Type B pancreatic cell (in vitro differentiated cells): ENCODE measurements around the gene CNTFR. TPM values are rescaled to one million over a fixed set of nuclear protein-coding genes. Genes with fewer than 3 reads are reported as not detected.

Experiments
- DNase-seq: peaks from one replicate; pipeline ENCODE4 v3.0.0; 2021; ENCODE audit warnings: mixed read lengths; ENCODE audit not compliant: unreplicated experiment; ENCODE audit errors: extremely low spot score
- H3K27ac Mint-ChIP-seq: 2 replicates; pipeline ENCODE4 v1.8.0; 2021; ENCODE audit warnings: mild to moderate bottlenecking, mixed read lengths
- H3K27me3 Mint-ChIP-seq: 2 replicates; pipeline ENCODE4 v1.8.0; 2021; ENCODE audit warnings: mixed read lengths
- H3K36me3 Mint-ChIP-seq: 2 replicates; pipeline ENCODE4 v1.8.0; 2021; ENCODE audit warnings: mixed read lengths
- H3K4me1 Mint-ChIP-seq: one replicate; pipeline ENCODE4 v1.8.0; 2021; ENCODE audit warnings: mixed read lengths; ENCODE audit not compliant: unreplicated experiment
- H3K4me3 Mint-ChIP-seq: 2 replicates; pipeline ENCODE4 v1.8.0; 2021; ENCODE audit warnings: mild to moderate bottlenecking, mixed read lengths
- H3K9me3 Mint-ChIP-seq: 2 replicates; pipeline ENCODE4 v1.8.0; 2021; ENCODE audit warnings: mixed read lengths
- total RNA-seq: library from RNA; stranded (reverse); gene quantifications from 2 replicates; pipeline ENCODE4 v1.2.1, GENCODE V29; 2021; ENCODE audit warnings: low replicate concordance
- TF ChIP-seq, protein P1 (sequence below): fragments of 200-600 bp; sonication (generic); conservative IDR thresholded peaks from 2 replicates; pipeline ENCODE4 v1.5.0; 2021; ENCODE audit warnings: antibody characterized with exemption, mild to moderate bottlenecking

CNTFR gene
- total RNA-seq, 1 donor from 2014 or later = 24.2 TPM

DNA sequence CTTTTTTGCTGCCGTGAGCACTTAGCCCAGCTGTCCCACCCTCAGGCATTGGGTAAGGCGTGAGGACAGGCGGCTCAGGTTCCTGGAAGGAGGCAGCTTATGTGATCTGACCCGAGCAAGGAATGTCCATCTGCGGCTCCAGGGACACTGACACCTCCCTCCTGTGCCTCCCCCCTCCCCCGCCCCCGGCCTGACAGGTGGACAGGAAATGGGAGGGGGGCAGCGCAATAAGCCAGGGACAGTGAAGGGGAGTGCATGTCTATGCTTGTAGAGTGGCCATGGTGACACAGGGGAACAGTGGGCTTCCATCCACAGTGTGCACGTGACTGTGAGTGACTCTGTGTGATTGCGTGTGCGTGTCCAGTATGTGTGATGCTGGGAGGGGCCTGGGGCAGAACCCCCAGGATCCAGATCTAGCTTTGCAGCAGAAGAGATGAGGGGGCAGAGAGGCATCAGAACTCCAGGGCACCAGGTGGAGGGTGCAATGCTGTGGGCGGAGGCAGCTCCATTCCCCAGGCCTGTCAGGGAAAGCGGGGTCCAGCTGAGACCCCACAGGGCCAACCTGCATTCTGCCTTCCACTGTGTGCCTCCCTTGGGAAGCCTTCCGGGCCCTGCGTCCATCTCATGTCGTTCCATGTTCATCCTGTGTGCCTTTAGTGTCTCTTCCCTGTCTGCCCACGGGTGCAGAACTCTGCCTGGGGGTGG is 30.5 kb downstream of the CNTFR start:
- peaks cover 20% of the 10 kb centered on the region for H3K36me3 Mint-ChIP-seq
- TF ChIP-seq, protein P1, sequence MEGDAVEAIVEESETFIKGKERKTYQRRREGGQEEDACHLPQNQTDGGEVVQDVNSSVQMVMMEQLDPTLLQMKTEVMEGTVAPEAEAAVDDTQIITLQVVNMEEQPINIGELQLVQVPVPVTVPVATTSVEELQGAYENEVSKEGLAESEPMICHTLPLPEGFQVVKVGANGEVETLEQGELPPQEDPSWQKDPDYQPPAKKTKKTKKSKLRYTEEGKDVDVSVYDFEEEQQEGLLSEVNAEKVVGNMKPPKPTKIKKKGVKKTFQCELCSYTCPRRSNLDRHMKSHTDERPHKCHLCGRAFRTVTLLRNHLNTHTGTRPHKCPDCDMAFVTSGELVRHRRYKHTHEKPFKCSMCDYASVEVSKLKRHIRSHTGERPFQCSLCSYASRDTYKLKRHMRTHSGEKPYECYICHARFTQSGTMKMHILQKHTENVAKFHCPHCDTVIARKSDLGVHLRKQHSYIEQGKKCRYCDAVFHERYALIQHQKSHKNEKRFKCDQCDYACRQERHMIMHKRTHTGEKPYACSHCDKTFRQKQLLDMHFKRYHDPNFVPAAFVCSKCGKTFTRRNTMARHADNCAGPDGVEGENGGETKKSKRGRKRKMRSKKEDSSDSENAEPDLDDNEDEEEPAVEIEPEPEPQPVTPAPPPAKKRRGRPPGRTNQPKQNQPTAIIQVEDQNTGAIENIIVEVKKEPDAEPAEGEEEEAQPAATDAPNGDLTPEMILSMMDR = no peak
- peaks cover 44% of the 10 kb centered on the region for H3K27me3 Mint-ChIP-seq
- peaks cover 5% of the 10 kb centered on the region for H3K9me3 Mint-ChIP-seq
- DNase-seq = no peak
- peaks cover 64% of the 10 kb centered on the region for H3K4me1 Mint-ChIP-seq
- peak overlapping the region; percentile 34 for H3K27ac Mint-ChIP-seq
- H3K4me3 Mint-ChIP-seq = no peak overlapping the region

DNA sequence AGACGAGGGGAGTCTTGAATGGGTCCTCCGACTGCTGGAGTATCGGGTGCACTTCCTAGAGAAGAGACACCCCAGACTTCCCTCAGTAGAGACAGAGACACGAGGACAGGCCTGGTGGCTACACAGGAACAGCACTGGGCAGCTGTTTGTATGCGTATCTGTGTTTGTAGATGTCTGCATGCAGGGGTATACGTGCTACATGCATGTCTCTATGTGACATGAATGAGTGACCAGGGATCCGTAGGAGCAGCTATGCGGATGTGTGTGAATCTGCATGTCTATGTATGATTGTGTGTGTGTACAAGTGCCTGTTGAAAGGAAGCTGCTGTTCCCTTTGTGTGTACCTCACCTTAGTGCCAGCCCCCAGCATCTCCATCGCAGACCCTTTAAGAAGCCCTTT is 31.2 kb downstream of the CNTFR start:
- TF ChIP-seq, protein P1 = no peak
- Mint-ChIP-seq H3K27ac (peak overlapping the region; percentile 34), H3K36me3 (peaks cover 13% of the 10 kb centered on the region), H3K27me3 (peaks cover 37% of the 10 kb centered on the region), H3K4me3 (peak overlapping the region; percentile 17), H3K4me1 (peaks cover 58% of the 10 kb centered on the region), H3K9me3 (peaks cover 5% of the 10 kb centered on the region)
- DNase-seq = no peak

DNA sequence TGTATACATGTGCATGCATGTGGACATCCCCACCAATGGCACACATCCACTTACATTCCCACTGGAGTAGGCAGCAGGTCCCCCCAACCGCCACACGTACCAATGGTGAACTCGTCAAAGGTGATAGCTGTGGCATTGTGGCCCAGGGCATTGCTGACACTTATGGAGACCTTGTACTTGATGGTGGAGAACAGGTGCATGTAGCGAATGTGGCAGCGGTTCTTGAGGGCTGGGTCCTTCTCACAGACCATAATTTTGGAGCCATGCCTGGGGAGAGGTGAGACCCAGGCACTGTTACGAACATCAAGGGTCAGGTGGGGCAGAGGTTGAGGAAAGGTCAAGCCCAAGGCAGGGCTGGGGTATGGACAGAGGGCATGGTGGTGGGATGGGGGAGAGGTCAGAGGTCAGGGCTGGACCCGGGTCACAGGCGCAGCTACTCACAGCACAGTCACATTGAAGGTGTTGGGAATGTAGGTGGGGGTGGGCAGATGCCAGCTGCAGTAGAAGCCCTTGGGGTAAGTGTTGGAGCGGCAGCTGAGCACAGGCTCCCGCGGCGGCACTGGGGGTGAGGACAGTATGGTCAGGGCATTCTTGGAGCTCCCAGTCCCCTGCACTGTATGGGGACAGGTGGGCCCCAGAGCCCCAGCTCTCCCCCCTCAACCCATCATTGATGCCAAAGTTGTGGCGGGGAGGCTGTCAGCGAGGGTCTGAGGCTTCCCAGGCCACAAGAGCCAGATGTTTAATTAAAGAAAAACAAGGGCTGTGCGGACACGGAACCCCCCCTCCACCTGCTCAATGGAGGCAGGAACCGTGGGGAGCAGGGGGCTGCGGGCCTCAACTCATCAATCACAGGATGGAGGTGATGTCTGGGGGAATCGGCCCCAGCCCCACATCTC is 31.9 kb downstream of the CNTFR start:
- no peak overlapping the region for H3K4me3 Mint-ChIP-seq
- H3K27ac Mint-ChIP-seq = no peak overlapping the region
- peaks cover 31% of the 10 kb centered on the region for H3K27me3 Mint-ChIP-seq
- peaks cover 2% of the 10 kb centered on the region for H3K9me3 Mint-ChIP-seq
- H3K4me1 Mint-ChIP-seq = peaks cover 56% of the 10 kb centered on the region
- TF ChIP-seq, protein P1 = no peak
- peaks cover 6% of the 10 kb centered on the region for H3K36me3 Mint-ChIP-seq
- no peak for DNase-seq

DNA sequence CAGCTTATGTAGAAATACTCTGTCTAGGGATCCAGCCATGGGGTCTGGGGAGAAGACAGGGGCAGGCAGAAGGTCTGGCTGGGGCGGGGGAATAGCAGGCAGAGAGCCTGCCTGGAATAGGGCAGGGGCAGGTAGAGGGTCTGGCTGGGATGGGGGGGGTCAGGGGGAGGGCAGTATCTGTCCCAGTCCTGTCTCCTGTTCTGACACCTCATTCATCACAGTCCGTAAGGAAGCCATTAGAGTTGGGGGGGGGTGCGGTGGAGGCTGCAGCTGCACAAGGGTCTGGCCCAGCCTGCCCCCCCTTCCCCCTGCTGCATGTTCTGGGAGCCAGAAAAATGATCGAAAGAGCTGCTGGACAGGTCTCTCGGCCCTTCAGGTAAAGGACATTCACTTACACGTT is 32.6 kb downstream of the CNTFR start:
- TF ChIP-seq, protein P1 = no peak
- H3K4me3 Mint-ChIP-seq = no peak overlapping the region
- H3K36me3 Mint-ChIP-seq = peaks cover 5% of the 10 kb centered on the region
- no peaks in the 10 kb centered on the region for H3K9me3 Mint-ChIP-seq
- no peak for DNase-seq
- no peak overlapping the region for H3K27ac Mint-ChIP-seq
- peaks cover 56% of the 10 kb centered on the region for H3K4me1 Mint-ChIP-seq
- H3K27me3 Mint-ChIP-seq = peaks cover 31% of the 10 kb centered on the region

DNA sequence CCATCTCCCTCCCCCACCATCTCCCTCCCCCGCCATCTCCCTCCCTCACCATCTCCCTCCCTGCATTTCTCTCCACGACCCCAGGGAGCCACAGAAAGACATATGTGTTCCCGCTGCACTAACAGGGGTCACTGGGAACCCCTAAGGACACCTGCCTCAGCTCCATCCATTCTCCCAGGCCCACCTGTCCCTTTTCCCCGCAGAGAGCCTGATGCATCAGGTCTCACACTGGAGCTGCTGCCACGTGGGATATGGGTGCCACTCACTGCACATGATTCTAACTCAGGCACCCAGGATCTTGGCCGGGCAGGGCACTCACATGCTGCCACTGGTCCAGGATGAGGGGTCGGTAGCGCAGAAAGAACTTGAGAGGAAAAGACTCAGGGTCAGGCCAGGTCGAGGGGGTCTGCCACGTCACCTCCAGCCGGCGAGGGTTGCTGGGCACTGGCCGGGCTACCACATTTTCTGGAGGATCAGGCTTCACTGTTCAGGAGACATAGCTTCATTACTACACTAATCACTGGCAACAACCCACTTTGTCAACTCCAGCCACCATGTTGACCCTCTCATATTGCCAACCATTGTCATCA is 33.5 kb downstream of the CNTFR start:
- no peaks in the 10 kb centered on the region for H3K9me3 Mint-ChIP-seq
- no peak overlapping the region for H3K4me3 Mint-ChIP-seq
- H3K4me1 Mint-ChIP-seq = peaks cover 48% of the 10 kb centered on the region
- peaks cover 27% of the 10 kb centered on the region for H3K27me3 Mint-ChIP-seq
- TF ChIP-seq, protein P1 = no peak
- DNase-seq = no peak
- H3K27ac Mint-ChIP-seq = no peak overlapping the region
- H3K36me3 Mint-ChIP-seq = peaks cover 5% of the 10 kb centered on the region
